WTC11 (cell line): Measurements from ENCODE around the gene TEDC2.

Experiments
- FOXP1 ChIP-seq: sonication (generic); formaldehyde crosslinking; IDR thresholded peaks from 2 replicates; pipeline ENCODE4 v1.8.0; 2022; ENCODE audit warnings: missing genetic modification reagents, mild to moderate bottlenecking, moderate library complexity, borderline replicate concordance
- JUN ChIP-seq: sonication (generic); formaldehyde crosslinking; IDR thresholded peaks from 2 replicates; pipeline ENCODE4 v1.8.0; 2023; ENCODE audit warnings: mild to moderate bottlenecking, missing genetic modification reagents
- MXD4 ChIP-seq: fragments of 250-450 bp; sonication (Bioruptor Pico); IDR thresholded peaks from 2 replicates; pipeline ENCODE4 v1.8.0; 2021; ENCODE audit warnings: mild to moderate bottlenecking, moderate library complexity, borderline replicate concordance
- NFYB ChIP-seq: sonication (generic); formaldehyde crosslinking; conservative IDR thresholded peaks from 2 replicates; pipeline ENCODE4 v1.8.0; 2022; ENCODE audit warnings: low read depth, missing genetic modification reagents
- NR2C2 ChIP-seq: sonication (generic); formaldehyde crosslinking; IDR thresholded peaks from 2 replicates; pipeline ENCODE4 v1.8.0; 2022; ENCODE audit warnings: mild to moderate bottlenecking, missing genetic modification reagents
- RORB ChIP-seq: fragments of 250-450 bp; sonication (Bioruptor Pico); IDR thresholded peaks from 2 replicates; pipeline ENCODE4 v1.9.0; 2021; ENCODE audit warnings: mild to moderate bottlenecking
- SP1 ChIP-seq: sonication (generic); formaldehyde crosslinking; conservative IDR thresholded peaks from 2 replicates; pipeline ENCODE4 v1.8.1; 2022; ENCODE audit warnings: missing genetic modification reagents
- TF ChIP-seq, protein P1 (sequence below): sonication (generic); formaldehyde crosslinking; IDR thresholded peaks from 2 replicates; pipeline ENCODE4 v1.8.0; 2022; ENCODE audit warnings: mild to moderate bottlenecking, missing genetic modification reagents
- TF ChIP-seq, protein P2 (sequence below): sonication (generic); formaldehyde crosslinking; IDR thresholded peaks from 2 replicates; pipeline ENCODE4 v1.8.0; 2022; ENCODE audit warnings: mild to moderate bottlenecking, missing genetic modification reagents
- TF ChIP-seq, protein P3 (sequence below): fragments of 200-600 bp; IDR thresholded peaks from 2 replicates; pipeline ENCODE4 v1.8.0; 2022; ENCODE audit warnings: antibody characterized with exemption
- TF ChIP-seq, protein P4 (sequence below): sonication (generic); formaldehyde crosslinking; IDR thresholded peaks from 2 replicates; pipeline ENCODE4 v1.8.1; 2022; ENCODE audit warnings: low read depth, missing genetic modification reagents, borderline replicate concordance
- TF ChIP-seq, protein P5 (sequence below): sonication (generic); formaldehyde crosslinking; IDR thresholded peaks from 2 replicates; pipeline ENCODE4 v1.8.1; 2022; ENCODE audit warnings: mild to moderate bottlenecking, moderate library complexity, missing genetic modification reagents

DNA sequence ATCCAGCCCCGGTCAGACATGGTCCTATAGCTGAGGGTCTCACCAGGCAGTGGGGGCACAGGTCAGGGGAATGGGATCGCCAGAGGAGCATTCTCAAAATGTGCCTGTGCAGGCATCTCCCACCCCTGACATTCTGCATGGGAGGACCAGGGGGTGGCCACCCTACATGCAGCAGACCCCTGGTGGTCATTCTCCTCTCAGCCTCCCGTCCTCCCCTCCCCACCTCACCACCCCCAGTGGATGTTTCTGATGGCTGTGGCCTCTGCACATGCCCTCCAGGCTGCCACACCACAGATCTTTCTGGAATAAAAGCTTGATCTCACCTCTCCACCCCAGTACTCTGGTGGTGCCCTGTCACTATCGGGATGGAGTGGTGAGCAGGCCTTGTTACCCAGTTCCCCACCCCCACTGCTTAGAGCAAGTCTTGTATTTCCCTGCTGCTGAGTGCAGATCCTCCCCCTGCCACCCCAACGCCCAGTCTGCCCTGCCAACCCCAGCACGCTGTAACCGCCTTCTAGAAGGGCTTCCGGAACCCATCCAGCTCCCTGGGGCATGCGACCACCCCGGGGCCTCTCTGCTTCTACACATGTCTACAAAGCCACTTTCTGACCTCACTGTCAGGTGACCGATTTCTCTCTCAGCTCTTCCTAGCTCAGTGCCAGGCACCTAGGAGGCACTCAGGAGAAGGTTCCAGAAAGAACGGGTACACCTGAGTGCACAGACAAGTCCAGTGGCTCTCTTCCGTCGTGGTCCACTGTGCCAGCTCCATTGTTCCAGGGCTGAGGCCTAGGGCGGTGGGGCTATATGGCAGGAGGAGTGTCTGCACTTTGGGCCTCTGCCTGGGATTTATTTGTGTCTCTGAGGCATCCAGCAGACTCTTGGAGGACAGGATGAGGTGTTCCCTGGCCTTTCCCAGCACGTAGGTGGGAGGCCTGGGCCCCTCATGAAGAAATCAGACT lies 24.3 kb downstream of the TEDC2 start:
- TF ChIP-seq, protein P1, sequence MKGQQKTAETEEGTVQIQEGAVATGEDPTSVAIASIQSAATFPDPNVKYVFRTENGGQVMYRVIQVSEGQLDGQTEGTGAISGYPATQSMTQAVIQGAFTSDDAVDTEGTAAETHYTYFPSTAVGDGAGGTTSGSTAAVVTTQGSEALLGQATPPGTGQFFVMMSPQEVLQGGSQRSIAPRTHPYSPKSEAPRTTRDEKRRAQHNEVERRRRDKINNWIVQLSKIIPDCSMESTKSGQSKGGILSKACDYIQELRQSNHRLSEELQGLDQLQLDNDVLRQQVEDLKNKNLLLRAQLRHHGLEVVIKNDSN (CRISPR knock-in tag): no peak
- TF ChIP-seq, protein P2, sequence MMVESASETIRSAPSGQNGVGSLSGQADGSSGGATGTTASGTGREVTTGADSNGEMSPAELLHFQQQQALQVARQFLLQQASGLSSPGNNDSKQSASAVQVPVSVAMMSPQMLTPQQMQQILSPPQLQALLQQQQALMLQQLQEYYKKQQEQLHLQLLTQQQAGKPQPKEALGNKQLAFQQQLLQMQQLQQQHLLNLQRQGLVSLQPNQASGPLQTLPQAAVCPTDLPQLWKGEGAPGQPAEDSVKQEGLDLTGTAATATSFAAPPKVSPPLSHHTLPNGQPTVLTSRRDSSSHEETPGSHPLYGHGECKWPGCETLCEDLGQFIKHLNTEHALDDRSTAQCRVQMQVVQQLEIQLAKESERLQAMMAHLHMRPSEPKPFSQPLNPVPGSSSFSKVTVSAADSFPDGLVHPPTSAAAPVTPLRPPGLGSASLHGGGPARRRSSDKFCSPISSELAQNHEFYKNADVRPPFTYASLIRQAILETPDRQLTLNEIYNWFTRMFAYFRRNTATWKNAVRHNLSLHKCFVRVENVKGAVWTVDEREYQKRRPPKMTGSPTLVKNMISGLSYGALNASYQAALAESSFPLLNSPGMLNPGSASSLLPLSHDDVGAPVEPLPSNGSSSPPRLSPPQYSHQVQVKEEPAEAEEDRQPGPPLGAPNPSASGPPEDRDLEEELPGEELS (CRISPR knock-in tag): no peak
- TF ChIP-seq, protein P3, sequence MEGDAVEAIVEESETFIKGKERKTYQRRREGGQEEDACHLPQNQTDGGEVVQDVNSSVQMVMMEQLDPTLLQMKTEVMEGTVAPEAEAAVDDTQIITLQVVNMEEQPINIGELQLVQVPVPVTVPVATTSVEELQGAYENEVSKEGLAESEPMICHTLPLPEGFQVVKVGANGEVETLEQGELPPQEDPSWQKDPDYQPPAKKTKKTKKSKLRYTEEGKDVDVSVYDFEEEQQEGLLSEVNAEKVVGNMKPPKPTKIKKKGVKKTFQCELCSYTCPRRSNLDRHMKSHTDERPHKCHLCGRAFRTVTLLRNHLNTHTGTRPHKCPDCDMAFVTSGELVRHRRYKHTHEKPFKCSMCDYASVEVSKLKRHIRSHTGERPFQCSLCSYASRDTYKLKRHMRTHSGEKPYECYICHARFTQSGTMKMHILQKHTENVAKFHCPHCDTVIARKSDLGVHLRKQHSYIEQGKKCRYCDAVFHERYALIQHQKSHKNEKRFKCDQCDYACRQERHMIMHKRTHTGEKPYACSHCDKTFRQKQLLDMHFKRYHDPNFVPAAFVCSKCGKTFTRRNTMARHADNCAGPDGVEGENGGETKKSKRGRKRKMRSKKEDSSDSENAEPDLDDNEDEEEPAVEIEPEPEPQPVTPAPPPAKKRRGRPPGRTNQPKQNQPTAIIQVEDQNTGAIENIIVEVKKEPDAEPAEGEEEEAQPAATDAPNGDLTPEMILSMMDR: no peak
- TF ChIP-seq MXD4 (CRISPR knock-in tag) (no peak), JUN (CRISPR knock-in tag) (no peak), FOXP1 (CRISPR knock-in tag) (no peak), NFYB (CRISPR knock-in tag) (no peak), RORB (CRISPR knock-in tag) (no peak), SP1 (CRISPR knock-in tag) (no peak), NR2C2 (CRISPR knock-in tag) (no peak)
- TF ChIP-seq, protein P4, sequence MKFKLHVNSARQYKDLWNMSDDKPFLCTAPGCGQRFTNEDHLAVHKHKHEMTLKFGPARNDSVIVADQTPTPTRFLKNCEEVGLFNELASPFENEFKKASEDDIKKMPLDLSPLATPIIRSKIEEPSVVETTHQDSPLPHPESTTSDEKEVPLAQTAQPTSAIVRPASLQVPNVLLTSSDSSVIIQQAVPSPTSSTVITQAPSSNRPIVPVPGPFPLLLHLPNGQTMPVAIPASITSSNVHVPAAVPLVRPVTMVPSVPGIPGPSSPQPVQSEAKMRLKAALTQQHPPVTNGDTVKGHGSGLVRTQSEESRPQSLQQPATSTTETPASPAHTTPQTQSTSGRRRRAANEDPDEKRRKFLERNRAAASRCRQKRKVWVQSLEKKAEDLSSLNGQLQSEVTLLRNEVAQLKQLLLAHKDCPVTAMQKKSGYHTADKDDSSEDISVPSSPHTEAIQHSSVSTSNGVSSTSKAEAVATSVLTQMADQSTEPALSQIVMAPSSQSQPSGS (CRISPR knock-in tag): no peak
- TF ChIP-seq, protein P5, sequence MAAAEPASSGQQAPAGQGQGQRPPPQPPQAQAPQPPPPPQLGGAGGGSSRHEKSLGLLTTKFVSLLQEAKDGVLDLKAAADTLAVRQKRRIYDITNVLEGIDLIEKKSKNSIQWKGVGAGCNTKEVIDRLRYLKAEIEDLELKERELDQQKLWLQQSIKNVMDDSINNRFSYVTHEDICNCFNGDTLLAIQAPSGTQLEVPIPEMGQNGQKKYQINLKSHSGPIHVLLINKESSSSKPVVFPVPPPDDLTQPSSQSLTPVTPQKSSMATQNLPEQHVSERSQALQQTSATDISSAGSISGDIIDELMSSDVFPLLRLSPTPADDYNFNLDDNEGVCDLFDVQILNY: no peak
